B cell (primary cell): ENCODE data around the gene PRM2. TPM values are rescaled to one million over a fixed set of nuclear protein-coding genes. Genes with fewer than 3 reads are reported as not detected.

Experiments used
- ATAC-seq: fragments of 200-7000 bp; cut with Tn5 transposase; one replicate; pipeline ENCODE4 v1.10.0; 2021; ENCODE audit warnings: low read depth, mild to moderate bottlenecking, moderate number of reproducible peaks, moderate library complexity
- CTCF ChIA-PET: fragments of 350-600 bp; sonication (Branson Sonifier 250); formaldehyde crosslinking; loops from one replicate; lab custom pipeline; 2021; ENCODE audit warnings: antibody characterized with exemption, inconsistent platforms; lab: Charles Lee
- POLR2A ChIA-PET: fragments of 350-600 bp; sonication (Branson Sonifier 250); formaldehyde crosslinking; loops from one replicate; lab custom pipeline; 2021; ENCODE audit warnings: antibody characterized with exemption; lab: Charles Lee
- DNase-seq: peaks from one replicate; pipeline ENCODE4 v3.0.0; 2013
- H2AFZ ChIP-seq: 2 replicates; pipeline ENCODE4 v1.6.1; 2012; ENCODE audit warnings: mild to moderate bottlenecking, low read depth, low read length; ENCODE audit not compliant: insufficient read depth, poor library complexity, severe bottlenecking
- H3K27ac ChIP-seq, 2 donors: 1 replicate in 1 of 2; 2 replicates in 1 of 2; pipeline ENCODE4 v1.5.1; 2012 to 2013; ENCODE audit warnings: low read length in 2 of 2, mild to moderate bottlenecking in 2 of 2, moderate library complexity in 1 of 2
- H3K27me3 ChIP-seq, 4 experiments: fragments of 200-600 bp in 1 of 4; sonication (generic) in 1 of 4; replicated peaks in 1 of 4; 1 replicate in 2 of 4; 2 replicates in 2 of 4; pipeline versions ENCODE4 v1.6.1 to v1.7.0; 2013 to 2016; ENCODE audit warnings: low read length in 3 of 4, mild to moderate bottlenecking in 2 of 4, mixed read lengths in 1 of 4, moderate library complexity in 1 of 4; ENCODE audit not compliant: insufficient read depth in 4 of 4, control insufficient read depth in 3 of 4; ENCODE audit errors: control extremely low read depth in 1 of 4
- H3K36me3 ChIP-seq, 2 experiments: replicated peaks in 1 of 2; 1 replicate in 1 of 2; 2 replicates in 1 of 2; pipeline versions ENCODE4 v1.6.1 to v1.7.1; 2013; ENCODE audit warnings: low read length in 1 of 2; ENCODE audit not compliant: insufficient read depth in 2 of 2, control insufficient read depth in 1 of 2; ENCODE audit errors: control extremely low read depth in 1 of 2, extremely low read depth in 1 of 2
- H3K4me1 ChIP-seq, 2 donors: fragments of 200-600 bp in 1 of 2; sonication (generic) in 1 of 2; 1 replicate in 1 of 2; 2 replicates in 1 of 2; pipeline versions ENCODE4 v1.5.1 to v1.6.1; 2013 to 2017; ENCODE audit warnings: low read length in 2 of 2; ENCODE audit not compliant: control insufficient read depth in 2 of 2, insufficient read depth in 2 of 2
- H3K4me2 ChIP-seq: replicated peaks from 2 replicates; pipeline ENCODE3; 2012; ENCODE audit warnings: mild to moderate bottlenecking, low read depth, low read length; ENCODE audit not compliant: poor library complexity, severe bottlenecking
- H3K4me3 ChIP-seq, 5 experiments: fragments of 200-600 bp in 1 of 5; sonication (generic) in 1 of 5; 1 replicate in 3 of 5; 2 replicates in 2 of 5; pipeline versions ENCODE4 v1.5.1 to v1.7.0; 2011 to 2016; ENCODE audit warnings: low read length in 4 of 5, mild to moderate bottlenecking in 4 of 5, low read depth in 2 of 5, control low read depth in 1 of 5, moderate library complexity in 1 of 5; ENCODE audit not compliant: insufficient read depth in 1 of 5; ENCODE audit errors: control extremely low read depth in 1 of 5, extremely low read depth in 1 of 5
- H3K79me2 ChIP-seq: fragments of 200-600 bp; sonication (generic); one replicate; pipeline ENCODE4 v1.6.0; 2016; ENCODE audit warnings: low read length; ENCODE audit not compliant: control insufficient read depth, insufficient read depth
- H3K9ac ChIP-seq: fragments of 200-600 bp; sonication (generic); 2 replicates; pipeline ENCODE4 v1.6.1; 2017; ENCODE audit warnings: mild to moderate bottlenecking, low read length, moderate library complexity
- H3K9me3 ChIP-seq, 3 donors: one replicate each; pipeline versions ENCODE4 v1.6.1 to v1.7.1; 2013; ENCODE audit warnings: low read length in 2 of 3; ENCODE audit not compliant: control insufficient read depth in 2 of 3, insufficient read depth in 1 of 3; ENCODE audit errors: control extremely low read depth in 1 of 3
- H4K20me1 ChIP-seq: 2 replicates; pipeline ENCODE4 v1.6.0; 2012; ENCODE audit warnings: mild to moderate bottlenecking, low read length; ENCODE audit not compliant: insufficient read depth, control insufficient read depth, poor library complexity, severe bottlenecking
- H3K27ac Mint-ChIP-seq: one replicate; pipeline ENCODE4 v1.8.0; 2021; ENCODE audit warnings: mixed read lengths
- H3K27me3 Mint-ChIP-seq: one replicate; pipeline ENCODE4 v1.8.0; 2021; ENCODE audit warnings: mixed read lengths
- H3K4me1 Mint-ChIP-seq: one replicate; pipeline ENCODE4 v1.8.0; 2021; ENCODE audit warnings: mixed read lengths
- H3K4me3 Mint-ChIP-seq: one replicate; pipeline ENCODE4 v1.8.0; 2021; ENCODE audit warnings: mixed read lengths
- H3K9me3 Mint-ChIP-seq: one replicate; pipeline ENCODE4 v1.8.0; 2022; ENCODE audit warnings: mixed read lengths; ENCODE audit not compliant: insufficient read depth
- CTCF ChIP-seq: fragments of 200-600 bp; IDR thresholded peaks from one replicate; pipeline ENCODE4 v1.8.0; 2022; ENCODE audit warnings: antibody characterized with exemption, mild to moderate bottlenecking
- EZH2 ChIP-seq: IDR thresholded peaks from 2 replicates; pipeline ENCODE4 v1.6.1; 2012; ENCODE audit warnings: borderline replicate concordance, low read depth, mild to moderate bottlenecking, moderate library complexity, low read length; ENCODE audit not compliant: insufficient read depth, poor library complexity, severe bottlenecking
- WGBS: methylation state at CpG from one replicate; pipeline ENCODE4 v1.1.5; 2013; ENCODE audit warnings: missing lambda C conversion rate; ENCODE audit not compliant: insufficient coverage; 5-methylcytosine and 5-hydroxymethylcytosine counted together
- intact Hi-C: fragments of 100-400 bp; cut with micrococcal nuclease; formaldehyde crosslinking; loops from one replicate; pipeline ENCODE4 v1.10.0; 2022
- polyA plus RNA-seq: library from polyadenylated mRNA; depleted of rRNA; stranded (reverse); fragments of >200 nt; gene quantifications from 2 replicates; pipeline ENCODE4 v1.2.3, GENCODE V29; 2012
- total RNA-seq, 2 donors: library from RNA; stranded (reverse); fragments of 120-200 nt in 1 of 2; gene quantifications; 1 replicate in 1 of 2; 2 replicates in 1 of 2; pipeline versions ENCODE4 v1.2.3 to v1.2.4, GENCODE V29; 2013 to 2022

The PRM2 gene
- total and polyA plus RNA-seq, 2 donors (not counting 1 experiment from before 2014, with no cell fraction given), result not detected

- Mint-ChIP-seq H3K27me3 (no peaks in the 10 kb centered on the region), H3K27ac (no peak overlapping the region), H3K4me3 (no peak overlapping the region), H3K9me3 (no peaks in the 10 kb centered on the region), H3K4me1 (peaks cover 15% of the 10 kb centered on the region)
- Histone ChIP-seq H3K79me2 (no peaks in the 10 kb centered on the region), H3K4me1 (no peaks in the 10 kb centered on the region), H3K27ac (no peak overlapping the region), H4K20me1 (peaks cover 6% of the 10 kb centered on the region), H3K9ac (no peak overlapping the region), H2AFZ (no peak overlapping the region), H3K9me3 (peaks cover 0 to 3% (median 0%) of the 10 kb centered on the region in 3 donors), H3K27me3 (no peaks in the 10 kb centered on the region), H3K4me2 (no peak overlapping the region), H3K4me3 (no peak overlapping the region), H3K36me3 (no peaks in the 10 kb centered on the region)
- no peak for TF ChIP-seq CTCF
- TF ChIP-seq EZH2, result no peak
- no peak for DNase-seq
- ChIA-PET CTCF (interaction anchor here (1.2 to 1.5 kb wide), 4 partner anchors 9 to 282 kb away, joined by 3 to 4 read pairs (median 4); partner anchors contain the start of gene SOCS1), POLR2A (no interaction called here)
- no peak for ATAC-seq
- intact Hi-C loops, result no loop called here
Measured at GRCh38 chr16:11245988-11246387, 30.3 kb downstream of the PRM2 start.

DNA sequence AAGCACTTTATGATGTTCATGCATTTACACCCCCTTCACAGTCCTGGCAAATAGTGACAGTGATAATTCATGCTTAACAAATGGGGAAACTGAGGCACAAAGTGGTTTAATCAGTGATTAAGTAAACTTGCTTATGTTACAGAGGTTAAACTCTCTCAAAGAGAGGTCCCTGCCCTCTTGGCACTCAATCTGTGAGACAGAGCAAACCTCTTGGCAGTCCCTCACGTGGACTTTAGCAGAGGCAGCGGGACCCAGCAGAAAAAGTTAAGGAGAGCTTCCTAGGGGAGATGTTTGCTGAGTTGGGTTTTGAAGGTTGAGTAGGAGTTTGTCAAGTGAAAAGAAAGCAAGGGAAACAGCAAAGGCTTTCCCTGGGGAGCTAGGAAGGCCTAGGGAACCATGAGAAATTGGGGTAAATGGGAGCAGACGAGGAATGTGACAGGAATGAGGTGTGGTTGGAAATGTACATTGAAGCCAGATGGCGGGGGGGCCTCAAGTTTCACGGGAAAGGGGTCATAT, 31.0 kb downstream of the PRM2 start:
- ChIA-PET POLR2A (no interaction called here), CTCF (interaction anchor here (1.2 to 1.5 kb wide), 3 partner anchors 10 to 282 kb away, joined by 3 to 4 read pairs (median 3); no protein-coding TSS in a partner anchor)
- no peaks in the 10 kb centered on the region for H3K27me3 Mint-ChIP-seq
- Histone ChIP-seq H3K79me2 (no peaks in the 10 kb centered on the region), H3K36me3 (no peaks in the 10 kb centered on the region), H3K27ac (no peak overlapping the region), H4K20me1 (no peaks in the 10 kb centered on the region), H2AFZ (no peak overlapping the region), H3K27me3 (no peaks in the 10 kb centered on the region), H3K4me3 (no peak overlapping the region), H3K4me1 (peaks cover 3 to 5% of the 10 kb centered on the region in 2 donors), H3K9me3 (peaks cover 0 to 3% (median 0%) of the 10 kb centered on the region in 3 donors), H3K4me2 (no peak overlapping the region), H3K9ac (no peak overlapping the region)
- DNase-seq, result no peak
- H3K4me1 Mint-ChIP-seq, result peaks cover 12% of the 10 kb centered on the region
- no peak for ATAC-seq
- intact Hi-C loops, result no loop called here
- no peaks in the 10 kb centered on the region for H3K9me3 Mint-ChIP-seq
- 100% methylated on average over 3 of the region's 5 CpGs for WGBS
- H3K4me3 Mint-ChIP-seq, result no peak overlapping the region
- no peak overlapping the region for H3K27ac Mint-ChIP-seq
- TF ChIP-seq CTCF (no peak), EZH2 (no peak)
